ENCODE results near the gene RBM47. TPM values are rescaled to one million over a fixed set of nuclear protein-coding genes. Genes with fewer than 3 reads are reported as not detected.

The RBM47 gene
- total and polyA plus RNA-seq, 9 of the 15 experiments (the other 6 are each of a cell fraction or from before 2014, with no cell fraction given): 1.4 to 6.4 (median 3.3) TPM

GRCh38 chr4:40525752-40526598, 103.7 kb downstream of the RBM47 start (continued):
- TF ChIP-seq TFE3 (CRISPR knock-in tag; IDR thresholded peaks at IDR 0.05): no peak
- no peak for TF ChIP-seq XRCC5 (IDR thresholded peaks at IDR 0.05; ENCODE audit: low read depth, low read length)
- TF ChIP-seq SIN3A (IDR thresholded peaks at IDR 0.05; ENCODE audit: borderline replicate concordance in 2 of 2, control insufficient read depth in 1 of 2, low read depth in 2 of 2, low read length in 2 of 2): no peak
- no peak for TF ChIP-seq HSF4 (CRISPR knock-in tag; IDR thresholded peaks at IDR 0.05; ENCODE audit: borderline replicate concordance)
- TF ChIP-seq HES1 (IDR thresholded peaks at IDR 0.05; ENCODE audit: low read depth): no peak
- no peak for TF ChIP-seq ATF4 (CRISPR knock-in tag; IDR thresholded peaks at IDR 0.05)
- TF ChIP-seq ZNF121 (CRISPR knock-in tag; conservative IDR thresholded peaks at IDR 0.05): no peak
- no peak for TF ChIP-seq ELF4 (CRISPR knock-in tag; IDR thresholded peaks at IDR 0.05)
- TF ChIP-seq ILK (tag; IDR thresholded peaks at IDR 0.05; ENCODE audit: borderline replicate concordance, low read depth): no peak
- no peak for TF ChIP-seq NFXL1 (CRISPR knock-in tag; IDR thresholded peaks at IDR 0.05)
- no peak for TF ChIP-seq FOXM1 (IDR thresholded peaks at IDR 0.05; ENCODE audit: low read depth)
- TF ChIP-seq FOXM1 (CRISPR knock-in tag; IDR thresholded peaks at IDR 0.05; ENCODE audit: low read depth): no peak
- no peak for TF ChIP-seq E4F1 (CRISPR knock-in tag; IDR thresholded peaks at IDR 0.05; ENCODE audit: borderline replicate concordance)
- no peak for TF ChIP-seq ZBTB2 (IDR thresholded peaks at IDR 0.05)
- TF ChIP-seq ZNF778 (CRISPR knock-in tag; IDR thresholded peaks at IDR 0.05): no peak
- TF ChIP-seq DLX4 (CRISPR knock-in tag; IDR thresholded peaks at IDR 0.05): no peak
